Measurements from ENCODE around the gene CHIC2.
A peak's percentile ranks its signal among the peaks of the same experiment; 100 is the strongest.
"Not testable (repeated sequence)": the region's sequence is repeated elsewhere in the genome, so short reads cannot be mapped to it uniquely, and the experiment has no call there.

CHIC2 gene

DNA sequence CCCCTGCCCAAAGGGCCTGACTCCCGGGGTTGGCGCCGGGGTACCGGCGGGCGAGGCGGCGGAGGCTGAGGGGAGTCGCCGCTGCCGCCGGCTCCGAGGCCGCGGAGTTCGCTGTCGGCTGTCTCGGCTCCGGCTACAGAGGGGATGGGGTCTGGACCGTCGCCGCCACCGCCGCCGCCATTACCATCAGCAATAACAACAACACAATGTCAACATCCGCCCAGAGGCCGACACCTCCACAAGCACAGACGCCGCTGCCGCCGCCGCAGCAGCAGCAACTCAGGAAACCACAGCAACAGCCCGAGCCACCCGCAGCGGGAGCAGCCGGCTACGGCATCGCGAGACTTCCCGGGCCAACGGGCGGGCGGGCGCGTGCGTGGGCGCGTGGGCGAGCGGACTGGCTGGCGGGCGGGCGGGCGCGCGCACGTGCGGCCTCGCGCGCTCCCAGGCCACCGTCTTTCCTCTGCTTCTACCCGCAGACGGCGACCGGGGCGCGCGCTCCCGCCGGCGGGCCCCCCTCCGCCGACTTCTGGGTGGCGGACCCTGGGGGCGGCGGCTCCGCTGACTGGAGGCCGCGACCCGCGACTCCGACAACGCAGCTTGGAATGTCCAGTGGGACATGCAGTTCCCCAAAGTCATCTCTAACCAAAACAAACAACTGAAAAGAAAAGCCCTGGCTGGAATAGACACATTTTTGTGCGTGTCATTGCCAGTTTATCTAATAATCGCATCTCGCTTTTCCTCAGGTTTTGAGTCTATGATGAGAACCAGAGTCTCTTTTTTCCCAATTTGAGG is at the start of gene CHIC2:
Gene CHIC2, minus strand, starts transcription at position 289 of the 795 bp plus-strand sequence. CDS start 305 bp downstream, outside the sequence.
- DNase-seq: peak; percentile 35

DNA sequence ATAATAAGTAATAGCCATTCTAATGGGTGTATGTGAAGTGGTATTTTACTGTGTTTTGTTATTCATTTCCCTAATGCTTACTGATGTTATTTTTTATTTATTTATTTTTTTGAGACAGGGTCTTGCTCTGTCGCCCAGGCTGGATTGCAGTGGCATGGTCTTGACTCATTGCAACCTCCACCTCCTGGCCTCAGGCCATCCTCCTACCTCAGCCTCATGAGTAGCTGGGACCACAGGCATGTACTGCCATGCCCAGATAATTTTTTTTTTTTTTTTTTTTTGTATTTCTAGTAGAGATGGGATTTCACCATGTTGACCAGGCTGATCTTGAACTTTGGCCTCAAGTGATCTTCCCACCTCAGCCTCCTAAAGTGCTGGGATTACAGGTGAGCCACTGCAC is 48.8 kb upstream of the CHIC2 start:
- DNase-seq: not testable (repeated sequence)

DNA sequence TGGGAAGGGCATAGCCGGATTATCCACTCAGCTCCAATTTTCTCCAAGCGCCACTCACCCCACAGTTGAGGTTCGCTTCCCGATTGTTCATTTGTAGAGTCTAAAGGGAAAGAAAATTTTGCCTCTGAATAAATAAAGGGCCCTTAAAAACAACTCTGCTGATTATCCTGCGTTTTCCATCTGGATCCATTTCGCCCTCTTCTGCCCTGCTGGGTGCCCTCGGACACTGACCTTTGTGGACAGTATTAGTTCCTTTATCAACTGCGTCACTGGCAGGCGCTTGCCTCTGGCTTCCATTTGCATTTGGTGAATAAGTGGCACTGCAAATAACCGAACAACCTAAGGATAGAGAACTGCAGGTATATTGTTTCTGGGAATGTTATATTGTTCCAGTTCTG is 45.6 kb upstream of the CHIC2 start:
- no peak for DNase-seq

DNA sequence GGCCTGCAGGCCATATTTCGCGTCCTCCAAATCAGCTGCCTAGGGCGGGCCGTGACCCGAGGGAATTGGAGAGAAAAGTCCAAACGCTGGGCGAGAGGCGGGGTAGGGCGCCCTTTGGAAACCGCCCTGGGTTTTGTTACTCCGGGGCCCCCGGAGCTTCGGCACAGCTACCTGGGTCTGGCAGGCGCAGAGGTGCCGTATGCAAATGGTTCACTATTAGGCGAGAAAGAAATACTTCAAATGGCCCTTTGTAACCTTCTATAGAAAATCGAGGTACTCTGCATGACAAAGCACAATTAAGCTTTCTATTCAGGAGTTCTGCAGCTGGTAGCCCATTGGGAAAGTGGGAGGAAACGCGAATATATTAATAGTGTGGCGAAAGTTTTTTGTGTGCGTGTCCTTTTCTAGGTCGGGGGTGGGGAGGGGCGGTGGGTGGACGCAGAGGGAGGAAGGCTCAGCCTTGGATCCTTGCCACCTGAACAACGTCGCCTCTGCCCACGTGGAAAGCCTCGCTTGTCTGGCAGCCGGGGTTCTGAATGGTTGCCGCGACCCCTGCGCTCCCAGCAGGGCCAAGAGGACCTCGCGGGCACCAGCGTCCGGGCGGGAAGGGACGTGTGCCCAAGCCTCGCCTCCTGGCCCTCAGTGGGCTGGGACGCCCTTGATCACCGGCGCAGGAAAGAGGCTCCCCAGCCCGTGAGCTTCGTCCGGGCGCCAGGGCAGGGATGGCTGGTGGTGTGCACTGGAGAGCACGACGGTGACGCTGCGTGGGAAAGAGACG is 45.0 kb upstream of the CHIC2 start:
- no peak for DNase-seq

DNA sequence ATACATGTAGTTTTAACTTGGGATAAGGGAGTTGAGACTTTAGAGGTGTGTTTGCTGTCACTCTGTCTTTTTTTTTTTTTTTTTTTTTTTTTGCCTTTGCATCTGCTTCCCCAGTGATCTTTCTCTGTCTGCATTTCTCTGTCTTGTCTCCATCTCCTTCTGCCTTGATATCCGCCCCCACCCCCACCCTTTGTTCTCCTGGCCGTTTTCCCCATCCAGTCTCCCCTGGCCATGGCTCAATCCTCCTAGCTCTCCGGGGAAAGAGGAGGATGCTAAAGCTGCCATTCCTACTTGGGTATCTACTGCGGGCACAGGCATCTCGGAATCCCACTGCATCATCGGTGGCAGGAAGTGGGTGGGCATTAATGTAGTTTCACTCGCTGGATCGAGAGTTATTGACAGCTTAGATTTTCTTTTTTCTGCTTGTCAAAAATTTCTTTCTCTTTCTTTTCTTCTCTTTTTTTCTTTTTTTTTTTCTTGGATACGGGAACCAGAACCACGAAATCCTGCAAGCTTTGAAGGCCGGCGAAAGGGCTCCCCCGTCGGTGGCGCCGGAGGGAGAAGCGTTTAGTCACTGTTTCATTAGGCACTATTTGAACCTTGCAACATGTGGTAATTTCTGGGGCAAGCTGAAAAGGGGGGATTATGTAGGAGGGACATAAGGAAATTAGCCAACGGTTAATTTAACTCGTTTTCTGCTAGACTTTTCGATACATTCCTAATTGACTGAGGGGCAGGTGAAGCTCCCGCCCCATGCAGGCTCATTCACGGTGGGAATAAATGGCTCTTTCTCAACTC is 43.7 kb upstream of the CHIC2 start:
- no peak for DNase-seq

DNA sequence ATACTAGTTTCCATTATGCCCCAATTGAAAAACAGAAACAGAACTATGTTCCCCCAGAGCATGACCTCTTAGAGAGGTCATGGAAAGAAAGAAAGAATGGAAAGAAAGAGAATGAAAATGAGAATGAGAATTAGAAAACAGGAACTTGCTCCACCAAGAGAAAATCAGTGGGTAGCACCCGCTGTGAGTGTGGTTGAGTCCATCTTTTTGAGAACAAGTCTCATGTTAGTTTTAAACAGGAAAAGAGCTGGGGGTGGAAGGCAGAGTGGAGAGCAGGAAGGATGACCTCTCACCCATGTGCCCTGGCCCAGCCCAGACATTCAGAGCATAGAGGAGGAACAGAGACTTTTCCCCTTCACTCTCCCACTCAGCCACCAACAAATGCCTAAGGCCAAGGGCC is 40.5 kb upstream of the CHIC2 start:
- no peak for DNase-seq

DNA sequence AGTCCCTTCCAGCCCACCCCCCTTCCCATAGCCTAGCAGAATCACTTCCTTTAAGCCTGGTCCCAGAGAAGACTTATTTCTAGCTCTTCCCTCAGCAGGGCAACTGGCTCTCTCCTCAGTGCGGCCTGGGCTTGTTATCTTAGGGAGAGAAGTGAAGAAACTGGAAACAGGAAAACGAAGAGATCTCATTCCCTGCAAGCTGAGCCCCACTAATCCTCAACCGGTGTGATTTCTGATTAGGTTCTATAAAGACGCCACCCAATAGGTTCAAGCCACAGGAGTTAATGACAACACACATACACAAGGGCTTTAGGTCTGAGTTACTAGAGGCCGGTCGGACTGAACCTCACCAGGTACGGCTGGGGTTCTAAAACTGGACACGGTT is 38.8 kb upstream of the CHIC2 start:
- DNase-seq: no peak

DNA sequence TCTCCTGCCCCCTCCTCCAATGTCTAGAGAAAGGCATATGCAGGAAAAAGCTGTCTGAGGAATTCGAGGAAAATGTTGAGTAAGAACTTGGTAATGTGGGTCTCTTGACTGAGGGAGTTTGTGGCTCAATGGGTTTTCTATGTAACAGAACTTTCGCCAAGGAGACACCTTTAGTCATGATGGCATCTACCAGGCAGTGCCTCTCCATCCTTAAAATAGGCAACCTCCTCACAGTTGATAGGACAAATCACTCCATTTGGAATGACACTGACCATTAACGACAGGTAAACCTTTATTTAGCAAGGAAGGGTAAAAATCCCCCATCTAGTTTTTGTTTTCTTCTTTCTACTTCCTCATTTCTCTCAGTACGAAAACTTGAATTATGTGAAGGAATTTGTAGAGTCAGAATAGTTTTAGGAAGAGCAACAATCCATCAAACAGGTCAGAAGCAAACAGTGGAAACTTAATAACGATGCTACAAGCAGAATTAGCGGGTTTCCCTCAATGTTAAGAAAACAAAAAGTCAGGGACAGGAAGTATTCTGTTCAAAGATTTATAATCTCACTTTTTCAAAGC is 38.2 kb upstream of the CHIC2 start:
- DNase-seq: no peak

DNA sequence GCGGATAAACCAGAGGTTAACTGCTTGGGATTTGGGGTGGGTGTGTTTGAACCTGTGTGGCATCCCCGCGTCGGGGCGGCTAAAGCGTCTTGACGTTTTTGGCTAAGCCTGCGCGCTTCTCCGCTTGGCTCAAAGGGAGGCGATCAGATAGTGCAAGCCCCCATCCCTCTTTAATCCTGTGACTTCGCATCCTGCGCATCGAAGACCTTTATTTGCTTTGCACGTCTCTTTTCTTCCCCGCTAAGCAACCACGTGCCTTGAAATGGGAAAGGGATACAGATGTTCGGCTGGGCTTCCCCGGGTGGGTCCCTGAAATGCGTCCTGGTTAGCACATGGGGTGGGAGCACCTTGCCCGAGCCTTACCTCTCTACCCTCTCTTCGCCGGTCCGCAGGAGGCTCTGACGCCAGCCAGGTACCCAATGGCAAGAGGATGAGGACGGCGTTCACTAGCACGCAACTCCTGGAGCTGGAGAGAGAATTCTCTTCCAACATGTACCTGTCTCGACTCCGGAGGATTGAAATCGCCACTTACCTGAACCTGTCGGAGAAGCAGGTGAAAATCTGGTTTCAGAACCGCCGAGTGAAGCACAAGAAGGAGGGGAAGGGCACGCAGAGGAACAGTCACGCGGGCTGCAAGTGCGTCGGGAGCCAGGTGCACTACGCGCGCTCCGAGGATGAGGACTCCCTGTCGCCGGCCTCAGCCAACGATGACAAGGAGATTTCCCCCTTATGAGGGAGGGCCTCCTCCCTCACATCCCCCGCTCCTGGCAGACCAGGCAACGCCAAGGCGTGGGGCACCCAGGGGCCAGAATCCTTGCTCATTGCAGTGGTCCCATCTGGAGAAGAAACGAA is 37.0 kb upstream of the CHIC2 start:
- DNase-seq: no peak

DNA sequence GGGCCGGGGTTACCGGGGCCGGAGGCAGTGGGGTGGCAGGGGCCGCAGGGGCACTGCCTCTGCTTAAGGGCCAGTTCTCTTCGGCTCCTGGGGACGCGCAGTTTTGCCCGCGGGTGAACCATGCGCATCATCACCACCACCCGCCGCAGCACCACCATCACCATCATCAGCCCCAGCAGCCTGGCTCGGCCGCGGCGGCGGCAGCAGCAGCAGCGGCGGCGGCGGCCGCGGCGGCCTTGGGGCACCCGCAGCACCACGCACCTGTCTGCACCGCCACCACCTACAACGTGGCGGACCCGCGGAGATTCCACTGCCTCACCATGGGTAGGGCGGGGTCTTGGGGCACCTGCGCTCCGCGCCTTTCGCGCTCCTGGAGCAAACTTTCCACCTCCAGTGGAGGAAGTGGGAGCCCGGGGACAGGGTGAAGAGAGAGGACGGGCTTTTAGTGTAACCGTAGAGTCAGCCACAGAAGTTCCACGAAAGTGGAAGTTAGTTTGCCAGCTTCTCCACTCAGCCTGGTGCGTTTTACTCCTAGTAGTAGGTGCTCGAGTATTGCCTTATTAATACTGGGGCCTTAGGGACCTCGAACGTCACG is 36.3 kb upstream of the CHIC2 start:
- DNase-seq: no peak

DNA sequence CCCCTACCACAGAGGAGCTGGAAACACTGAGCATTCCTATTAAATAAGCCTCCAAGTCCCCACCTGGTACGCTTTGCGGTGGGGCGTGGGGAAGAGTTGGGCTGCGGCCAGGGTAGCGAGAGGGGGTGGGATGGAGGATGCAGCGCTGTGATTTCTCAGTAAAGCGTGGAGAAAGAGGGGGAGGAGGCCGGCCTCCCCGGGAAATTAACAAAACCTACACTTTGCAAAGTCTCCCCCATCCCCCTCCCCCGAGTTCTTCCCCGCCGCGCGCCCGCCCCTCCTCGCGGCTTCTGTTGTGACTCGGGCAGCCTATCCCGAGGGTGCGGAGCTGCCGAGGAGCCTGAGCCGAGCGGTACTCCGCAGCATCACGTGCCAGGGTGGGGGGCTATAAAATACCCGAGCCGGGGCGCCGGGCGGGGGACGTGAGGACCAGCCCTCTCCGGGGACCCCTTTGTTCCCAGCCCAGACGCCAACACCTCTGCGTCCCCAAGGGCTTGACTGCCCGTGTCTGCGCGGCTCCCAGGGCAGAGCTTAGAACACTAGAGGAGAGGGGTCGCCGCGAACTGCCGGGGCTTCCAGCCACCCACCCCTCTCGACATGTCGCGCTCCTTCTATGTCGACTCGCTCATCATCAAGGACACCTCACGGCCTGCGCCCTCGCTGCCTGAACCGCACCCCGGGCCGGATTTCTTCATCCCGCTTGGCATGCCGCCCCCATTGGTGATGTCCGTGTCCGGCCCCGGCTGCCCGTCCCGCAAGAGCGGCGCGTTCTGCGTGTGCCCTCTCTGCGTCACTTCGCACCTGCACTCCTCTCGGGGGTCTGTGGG is 35.6 kb upstream of the CHIC2 start, which contains the start of gene GSX2:
Gene GSX2, plus strand, starts transcription at position 416 of the 827 bp plus-strand sequence. Its CDS starts 182 bp downstream, at position 598.
- DNase-seq: no peak

DNA sequence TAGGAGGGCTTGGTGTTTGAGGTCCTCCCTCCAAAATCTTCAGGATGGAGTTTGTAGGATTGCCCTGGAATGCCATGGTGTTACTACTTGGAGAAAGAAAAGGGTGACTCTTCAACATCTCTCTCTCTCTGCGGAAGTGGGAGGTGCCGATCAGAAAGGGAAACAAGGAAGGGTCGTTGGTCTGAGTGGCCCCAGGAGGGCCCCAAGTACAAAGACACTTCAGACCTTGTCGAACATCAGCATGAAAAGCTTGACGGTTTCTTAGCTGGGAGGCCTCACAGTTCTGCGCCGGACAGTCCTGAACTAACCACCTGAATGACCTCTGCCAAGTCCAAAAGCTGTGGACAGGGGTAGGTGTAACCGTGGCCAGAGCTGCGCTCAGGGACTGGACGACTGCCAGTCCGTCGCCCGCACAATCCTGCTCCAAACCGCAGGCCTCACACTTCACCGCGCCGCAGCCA is 34.9 kb upstream of the CHIC2 start:
- no peak for DNase-seq

DNA sequence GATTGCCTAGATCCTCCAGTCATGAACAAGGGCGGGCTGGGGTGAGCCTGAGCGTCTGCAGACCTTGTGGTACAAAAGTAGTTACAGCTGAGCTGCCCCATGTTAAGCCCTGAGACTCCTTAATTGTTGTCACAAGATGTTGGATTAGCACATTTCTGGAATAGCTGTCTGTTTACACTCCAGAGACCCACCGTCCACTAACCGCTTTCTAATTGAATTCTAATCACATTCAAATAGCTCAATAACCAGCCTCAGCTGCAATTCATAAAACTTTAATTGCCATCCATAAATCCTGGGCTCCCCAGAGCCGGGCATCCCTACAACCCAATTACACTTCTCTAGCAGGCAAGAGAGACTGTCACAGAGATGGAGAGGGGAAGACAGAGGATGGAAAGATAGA is 34.0 kb upstream of the CHIC2 start:
- DNase-seq: no peak

DNA sequence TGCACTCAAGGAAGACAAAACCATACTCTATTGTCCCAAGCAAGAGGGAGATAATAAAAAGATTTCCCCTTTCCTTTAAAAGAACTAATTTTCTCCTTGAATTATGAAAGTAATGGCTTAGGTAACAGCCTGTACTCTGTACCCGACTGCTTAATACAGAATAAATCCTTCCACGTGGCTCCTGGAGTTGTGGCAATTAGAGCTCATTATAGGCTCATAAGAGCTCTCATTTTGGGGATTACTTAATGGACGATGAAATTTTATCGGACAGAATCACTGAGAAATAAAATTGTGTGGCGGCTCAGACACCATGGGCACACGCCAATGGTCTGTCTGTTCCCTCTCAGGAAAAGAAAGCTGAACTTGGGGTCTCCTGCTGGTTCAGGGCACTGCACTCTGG is 32.7 kb upstream of the CHIC2 start:
- DNase-seq: no peak

DNA sequence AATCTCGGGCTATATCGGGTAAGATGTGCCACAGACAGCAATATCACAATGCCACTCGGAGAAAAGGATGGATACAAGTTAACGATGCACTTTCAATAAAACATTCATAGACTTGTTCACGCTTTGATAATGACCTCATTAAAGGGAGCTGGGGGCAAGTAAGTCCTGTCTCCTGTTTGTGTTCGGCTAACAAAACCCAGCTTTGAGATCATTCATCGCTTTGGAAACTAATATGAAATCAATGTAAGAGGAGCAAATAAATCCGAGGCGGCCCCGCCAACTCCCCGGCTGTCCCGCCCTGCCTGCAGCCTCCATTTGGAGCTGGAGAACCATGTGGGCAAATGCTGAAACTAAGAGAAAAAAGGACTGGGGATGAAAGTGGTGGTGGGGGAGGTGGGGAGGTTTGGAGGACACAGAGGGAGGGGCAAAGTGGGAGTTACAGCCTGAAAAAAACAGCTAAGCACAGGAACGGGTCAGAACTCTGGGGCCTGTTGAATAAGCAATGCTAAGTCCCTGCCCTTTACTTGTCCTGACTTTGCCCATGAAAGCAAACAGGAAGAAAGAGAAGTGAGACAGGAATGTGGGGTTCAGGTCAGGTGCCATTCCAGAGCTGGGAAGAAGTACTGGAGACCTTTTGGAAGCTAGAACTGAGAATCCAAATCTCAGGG is 32.0 kb upstream of the CHIC2 start:
- DNase-seq: no peak

DNA sequence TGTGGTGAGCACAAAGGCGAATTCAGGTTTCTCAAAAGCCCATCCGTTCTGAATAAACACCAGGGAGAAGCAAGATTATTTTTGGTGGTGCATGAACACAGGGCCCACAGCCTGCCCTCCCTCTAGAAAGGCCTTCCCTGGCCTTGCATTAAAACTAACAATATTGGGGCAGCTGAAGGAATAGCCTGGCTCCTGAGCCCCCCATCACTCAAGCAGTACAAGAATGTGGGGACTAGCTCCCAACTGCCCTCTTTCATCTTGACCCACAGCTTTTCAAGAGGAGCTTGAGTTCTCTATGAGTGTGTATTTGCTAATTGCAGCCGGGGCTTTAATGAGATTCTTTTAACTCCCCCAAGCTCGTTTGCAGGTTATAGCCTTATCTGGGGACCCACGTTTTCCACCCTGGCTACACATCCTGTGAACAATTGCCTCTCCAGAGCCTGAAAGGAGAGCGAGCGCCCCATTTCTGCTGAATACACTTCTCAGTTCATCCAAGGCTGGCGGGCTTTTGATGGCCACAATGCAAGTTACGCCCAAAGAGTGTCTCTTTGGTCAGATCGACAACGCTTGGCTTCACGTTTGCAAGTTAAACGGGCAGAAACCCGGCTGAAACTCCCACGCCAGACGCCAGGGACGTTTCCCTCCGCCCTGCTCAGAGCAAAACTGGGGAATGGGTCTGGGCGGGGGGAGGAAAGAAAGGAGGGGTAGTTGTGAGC is 30.9 kb upstream of the CHIC2 start:
- DNase-seq: no peak

DNA sequence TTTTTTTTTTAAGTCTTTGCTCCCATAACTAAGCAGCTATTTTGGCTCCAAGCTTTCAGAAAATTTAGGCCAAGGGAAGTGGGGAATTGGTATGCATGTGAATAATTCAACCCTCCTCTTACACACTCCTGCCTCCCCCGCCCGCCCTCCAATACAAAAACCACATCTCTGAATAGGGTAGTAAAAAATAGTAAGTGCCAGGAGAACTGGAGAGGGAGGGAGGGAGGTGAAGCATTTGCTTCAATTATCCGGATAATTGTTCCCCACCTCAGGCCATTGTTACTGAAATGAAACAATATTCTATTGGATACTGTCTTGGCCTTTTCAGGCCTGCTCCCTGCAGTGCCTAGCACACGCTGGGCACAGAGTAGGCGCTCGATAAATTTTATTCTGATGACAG is 30.0 kb upstream of the CHIC2 start:
- DNase-seq: no peak

DNA sequence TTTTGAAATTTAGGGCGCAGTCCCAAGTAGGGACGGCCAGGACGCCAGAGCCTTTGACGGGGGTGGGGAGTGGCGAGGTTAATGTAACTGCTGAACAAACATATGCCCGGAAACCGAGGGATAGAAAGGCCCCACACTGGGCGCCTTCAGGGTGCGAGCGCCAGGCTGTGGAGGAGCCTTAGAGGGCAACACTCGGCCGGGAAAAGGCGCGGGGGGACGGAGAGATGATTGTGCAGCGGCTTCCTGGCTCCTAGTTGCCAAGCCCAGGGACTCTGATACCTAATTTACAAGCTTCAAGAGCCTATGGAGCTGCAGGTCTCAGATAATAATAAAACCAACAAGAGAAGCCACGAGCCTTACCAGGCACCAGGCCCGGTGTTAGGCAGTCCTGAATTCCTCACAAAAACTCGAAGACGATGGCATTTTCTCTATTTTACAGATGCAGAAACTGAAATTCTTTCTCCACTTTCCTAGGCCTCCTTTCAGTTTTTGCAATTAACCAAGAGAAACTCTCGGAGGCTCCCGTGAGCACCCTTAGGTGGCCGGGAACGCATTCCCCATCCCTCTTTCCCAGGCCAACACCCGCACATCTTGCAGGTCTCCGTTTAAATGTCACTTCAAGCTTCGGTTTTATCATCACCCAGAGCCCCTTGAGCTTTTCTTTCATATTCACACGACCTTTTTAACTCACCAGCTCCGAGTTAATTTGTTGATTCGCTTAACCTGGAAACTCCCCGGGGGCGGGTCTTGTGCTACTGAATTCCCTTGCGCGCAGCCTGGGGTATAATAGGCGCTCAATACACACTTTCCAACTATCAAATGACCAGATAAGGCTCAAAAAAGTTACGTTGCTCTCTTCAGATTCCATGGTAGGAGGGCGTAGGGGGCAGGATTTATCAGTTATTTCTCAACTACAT is 29.2 kb upstream of the CHIC2 start:
- no peak for DNase-seq

Data from NCI-H1436 treated with DMSO at 0.1 percent for 48 hours (cell line).